Transverse colon (tissue), 4 donors: ENCODE measurements around the gene PDZRN3. TPM values are rescaled to one million over a fixed set of nuclear protein-coding genes. Genes with fewer than 3 reads are reported as not detected.

Experiments
- DNase-seq: peaks from one replicate; pipeline ENCODE4 v3.0.0-alpha.2; 2019
- H3K27ac ChIP-seq, 4 donors: fragments of 200-600 bp; sonication (generic); 2 replicates each; pipeline ENCODE4 v1.5.1; 2016 to 2018; ENCODE audit warnings: inconsistent platforms in 4 of 4
- H3K27me3 ChIP-seq: fragments of 200-600 bp; sonication (generic); 2 replicates; pipeline ENCODE4 v1.5.1; 2017; ENCODE audit warnings: inconsistent platforms
- H3K36me3 ChIP-seq, 4 donors: fragments of 200-600 bp; sonication (generic); 2 replicates each; pipeline ENCODE4 v1.5.1; 2017 to 2019; ENCODE audit warnings: inconsistent platforms in 4 of 4
- H3K4me1 ChIP-seq, 4 donors: fragments of 200-600 bp; sonication (generic); 2 replicates each; pipeline ENCODE4 v1.5.1; 2017 to 2020; ENCODE audit warnings: inconsistent platforms in 4 of 4
- H3K4me3 ChIP-seq, 4 donors: fragments of 200-600 bp; sonication (generic); 1 replicate in 1 of 4; 2 replicates in 3 of 4; pipeline versions ENCODE4 v1.5.1 to v1.6.1; 2017 to 2019; ENCODE audit warnings: inconsistent platforms in 4 of 4
- H3K9me3 ChIP-seq, 2 donors: fragments of 200-600 bp; sonication (generic); 2 replicates each; pipeline ENCODE4 v1.5.1; 2017 to 2019; ENCODE audit warnings: inconsistent platforms in 2 of 2
- CTCF ChIP-seq, 5 experiments: fragments of 200-600 bp in 3 of 5; fragments of 450-650 bp in 2 of 5; sonication (generic) in 3 of 5; IDR thresholded peaks; 1 replicate in 2 of 5; 2 replicates in 3 of 5; pipeline ENCODE4 v1.5.1; 2016 to 2017; ENCODE audit warnings: antibody characterized with exemption in 5 of 5, inconsistent platforms in 3 of 5, mild to moderate bottlenecking in 2 of 5, moderate library complexity in 1 of 5
- EP300 ChIP-seq: sonication (generic); formaldehyde crosslinking; IDR thresholded peaks from one replicate; pipeline ENCODE4 v1.6.1; 2017; ENCODE audit warnings: antibody characterized with exemption, low read depth
- POLR2A ChIP-seq: fragments of 450-650 bp; IDR thresholded peaks from one replicate; pipeline ENCODE4 v1.6.1; 2016; ENCODE audit warnings: antibody characterized with exemption, mild to moderate bottlenecking, moderate library complexity
- POLR2AphosphoS5 ChIP-seq, 3 donors: sonication (generic); formaldehyde crosslinking; IDR thresholded peaks; one replicate each; pipeline ENCODE4 v1.6.1; 2016; ENCODE audit warnings: antibody characterized with exemption in 3 of 3
- WGBS, 2 donors: methylation state at CpG; one replicate each; pipeline ENCODE4 v1.1.5; 2018; ENCODE audit warnings: low coverage in 1 of 2; 5-methylcytosine and 5-hydroxymethylcytosine counted together
- in situ Hi-C, 4 donors: fragments of 200-750 bp; cut with MboI; loops; one replicate each; pipeline versions ENCODE4 v1.15.0 to v1.15.1; 2017; ENCODE audit warnings: low sequenced_read_pairs in 3 of 4, low pct_ligation_motif_present in 1 of 4, low pct_unique_long_range_greater_than_20kb in 1 of 4
- intact Hi-C: fragments of 100-400 bp; cut with DNase I; formaldehyde crosslinking; loops from one replicate; pipeline ENCODE4 v1.15.1; 2023; ENCODE audit warnings: low total_unique reads
- total RNA-seq, 4 donors: library from RNA; depleted of rRNA; stranded (reverse); fragments of >200 nt; gene quantifications; one replicate each; pipeline ENCODE4 v1.1.0, GENCODE V29; 2016

The PDZRN3 gene
- total RNA-seq, 4 donors from 2014 or later: 31.9 to 191 (median 75.3) TPM

- Histone ChIP-seq H3K9me3 (no peaks in the 10 kb centered on the region), H3K4me1 (peaks cover 6 to 40% (median 17%) of the 10 kb centered on the region in 4 donors), H3K4me3 (no peak overlapping the region), H3K36me3 (no peaks in the 10 kb centered on the region), H3K27ac (peak overlapping the region in 1 of 4 donors; percentile 13), H3K27me3 (no peaks in the 10 kb centered on the region)
- no peak for DNase-seq
- intact Hi-C loops: no loop called here
- in situ Hi-C loops: no loop called here
- TF ChIP-seq POLR2AphosphoS5 (IDR thresholded peaks at IDR 0.05) (no peak), CTCF (IDR thresholded peaks at IDR 0.05) (no peak), POLR2A (no peak), EP300 (no peak)
- WGBS, 2 donors: 91 to 94% methylated on average over 3 of the region's 3 CpGs
Observed at GRCh38 chr3:73403444-73403843, 221.3 kb downstream of the PDZRN3 start.

- in situ Hi-C loops (no loop called here), intact Hi-C loops (no loop called here)
- Histone ChIP-seq H3K36me3 (no peaks in the 10 kb centered on the region), H3K9me3 (no peaks in the 10 kb centered on the region), H3K27ac (peak overlapping the region; percentile 32 to 77 (median 46)), H3K27me3 (no peaks in the 10 kb centered on the region), H3K4me1 (peaks cover 6 to 33% (median 13%) of the 10 kb centered on the region in 4 donors), H3K4me3 (no peak overlapping the region)
- TF ChIP-seq POLR2AphosphoS5 (IDR thresholded peaks at IDR 0.05): peak in 2 of 3 donors; percentile 35 to 50
- TF ChIP-seq EP300: no peak
- WGBS, 2 donors: 60 to 72% methylated on average over 1 to 7 of the region's 7 CpGs
- DNase-seq: peak; percentile 30
Observed at GRCh38 chr3:73401616-73402279, 223.0 kb downstream of the PDZRN3 start.

DNA sequence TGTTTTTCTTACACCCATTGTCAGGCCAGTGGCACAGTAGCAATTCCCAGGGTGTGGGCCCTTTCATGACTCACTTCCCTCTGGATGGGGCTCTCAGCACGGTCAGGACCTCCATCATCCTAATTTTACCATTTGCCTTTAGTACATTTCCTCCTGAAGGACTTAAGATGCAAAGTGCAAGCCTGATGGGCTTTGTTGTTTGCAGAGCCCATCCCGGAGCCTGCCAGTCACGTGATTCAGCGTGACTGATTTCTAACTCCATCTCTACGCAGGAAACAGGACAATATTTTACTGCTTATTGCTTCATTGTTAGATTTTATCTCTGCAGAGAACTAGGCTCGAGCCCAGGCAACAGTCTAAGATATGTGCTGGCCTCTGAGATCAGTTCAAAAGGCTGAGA is 223.7 kb downstream of the PDZRN3 start:
- in situ Hi-C loops: no loop called here

GRCh38 chr3:73399666-73400253 is 225.0 kb downstream of the PDZRN3 start:
- TF ChIP-seq POLR2AphosphoS5 (IDR thresholded peaks at IDR 0.05) (no peak), CTCF (IDR thresholded peaks at IDR 0.05) (no peak)
- Histone ChIP-seq H3K4me3 (no peak overlapping the region), H3K36me3 (no peaks in the 10 kb centered on the region), H3K4me1 (peaks cover 3 to 20% (median 8%) of the 10 kb centered on the region in 4 donors), H3K27ac (peak overlapping the region in 2 of 4 donors; percentile 46 to 58), H3K27me3 (no peaks in the 10 kb centered on the region), H3K9me3 (no peaks in the 10 kb centered on the region)
- intact Hi-C loops: no loop called here
- in situ Hi-C loops: no loop called here
- WGBS, 2 donors: 94% methylated on average over 2 to 3 of the region's 3 CpGs
- no peak for DNase-seq

More for the DNA sequence above, 223.7 kb downstream of the PDZRN3 start:
- Histone ChIP-seq H3K36me3 (no peaks in the 10 kb centered on the region), H3K4me3 (no peak overlapping the region), H3K27ac (peak overlapping the region; percentile 32 to 77 (median 46)), H3K4me1 (peaks cover 6 to 26% (median 10%) of the 10 kb centered on the region in 4 donors), H3K9me3 (no peaks in the 10 kb centered on the region), H3K27me3 (no peaks in the 10 kb centered on the region)
- WGBS, 2 donors: 13 to 18% methylated on average over 1 to 6 of the region's 6 CpGs
- intact Hi-C loops: no loop called here
- TF ChIP-seq EP300 (no peak), POLR2AphosphoS5 (IDR thresholded peaks at IDR 0.05) (peak in 1 of 3 donors; percentile 5), CTCF (IDR thresholded peaks at IDR 0.05) (no peak), POLR2A (no peak)
- no peak for DNase-seq
